Measurements from ENCODE around the gene LSAMP.

- TF ChIP-seq, protein P1, sequence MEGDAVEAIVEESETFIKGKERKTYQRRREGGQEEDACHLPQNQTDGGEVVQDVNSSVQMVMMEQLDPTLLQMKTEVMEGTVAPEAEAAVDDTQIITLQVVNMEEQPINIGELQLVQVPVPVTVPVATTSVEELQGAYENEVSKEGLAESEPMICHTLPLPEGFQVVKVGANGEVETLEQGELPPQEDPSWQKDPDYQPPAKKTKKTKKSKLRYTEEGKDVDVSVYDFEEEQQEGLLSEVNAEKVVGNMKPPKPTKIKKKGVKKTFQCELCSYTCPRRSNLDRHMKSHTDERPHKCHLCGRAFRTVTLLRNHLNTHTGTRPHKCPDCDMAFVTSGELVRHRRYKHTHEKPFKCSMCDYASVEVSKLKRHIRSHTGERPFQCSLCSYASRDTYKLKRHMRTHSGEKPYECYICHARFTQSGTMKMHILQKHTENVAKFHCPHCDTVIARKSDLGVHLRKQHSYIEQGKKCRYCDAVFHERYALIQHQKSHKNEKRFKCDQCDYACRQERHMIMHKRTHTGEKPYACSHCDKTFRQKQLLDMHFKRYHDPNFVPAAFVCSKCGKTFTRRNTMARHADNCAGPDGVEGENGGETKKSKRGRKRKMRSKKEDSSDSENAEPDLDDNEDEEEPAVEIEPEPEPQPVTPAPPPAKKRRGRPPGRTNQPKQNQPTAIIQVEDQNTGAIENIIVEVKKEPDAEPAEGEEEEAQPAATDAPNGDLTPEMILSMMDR (IDR thresholded peaks at IDR 0.05): no peak
- TF ChIP-seq POLR2AphosphoS5 (IDR thresholded peaks at IDR 0.05) (no peak), POLR2A (IDR thresholded peaks at IDR 0.05; ENCODE audit: low read depth) (no peak)
Observed at GRCh38 chr3:116034086-116034485, 411.2 kb downstream of the LSAMP start.

Data from esophagus muscularis mucosa (tissue), 3 donors.